Stomach (tissue), 4 donors: ENCODE results near the gene SCRT2.

Experiments
- CTCF ChIP-seq, 7 experiments: fragments of 450-650 bp in 4 of 7; fragments of 200-600 bp in 3 of 7; sonication (generic) in 3 of 7; IDR thresholded peaks; one replicate each; pipeline ENCODE4 v1.5.1; 2016 to 2019; ENCODE audit warnings: antibody characterized with exemption in 7 of 7, control low read depth in 2 of 7, mild to moderate bottlenecking in 1 of 7
- EP300 ChIP-seq: sonication (generic); formaldehyde crosslinking; IDR thresholded peaks from one replicate; pipeline ENCODE4 v1.6.1; 2017; ENCODE audit warnings: antibody characterized with exemption
- POLR2A ChIP-seq, 4 donors: fragments of 450-650 bp; IDR thresholded peaks; one replicate each; pipeline ENCODE4 v1.6.1; 2016; ENCODE audit warnings: antibody characterized with exemption in 4 of 4, control low read depth in 2 of 4, mild to moderate bottlenecking in 1 of 4, moderate library complexity in 1 of 4
- POLR2AphosphoS5 ChIP-seq, 3 donors: sonication (generic); formaldehyde crosslinking; IDR thresholded peaks; one replicate each; pipeline ENCODE4 v1.6.1; 2016; ENCODE audit warnings: antibody characterized with exemption in 3 of 3

GRCh38 chr20:646107-646867, 29.3 kb downstream of the SCRT2 start:
- no peak for TF ChIP-seq CTCF (IDR thresholded peaks at IDR 0.05)
- no peak for TF ChIP-seq POLR2A (IDR thresholded peaks at IDR 0.05)
- no peak for TF ChIP-seq EP300
- TF ChIP-seq POLR2AphosphoS5 (IDR thresholded peaks at IDR 0.05), result no peak
